T-helper 1 cell treated with Interleukin-12 subunit alpha and Interleukin-12 subunit beta and Interleukin-4 antibody, amounts not matched to agents 30 μg/mL and 1 μg/mL, for 36 hours (primary cell): ENCODE data around the gene ACSL1.

Source experiments
- H3K27ac Mint-ChIP-seq: one replicate; pipeline ENCODE4 v1.8.0; 2021; ENCODE audit warnings: mild to moderate bottlenecking, mixed read lengths
- H3K27me3 Mint-ChIP-seq: one replicate; pipeline ENCODE4 v1.8.0; 2021; ENCODE audit warnings: low read depth, mixed read lengths
- H3K36me3 Mint-ChIP-seq: one replicate; pipeline ENCODE4 v1.8.0; 2021; ENCODE audit warnings: low read depth, mixed read lengths
- H3K4me1 Mint-ChIP-seq: one replicate; pipeline ENCODE4 v1.8.0; 2021; ENCODE audit warnings: low read depth, mixed read lengths
- H3K4me3 Mint-ChIP-seq: one replicate; pipeline ENCODE4 v1.8.0; 2021; ENCODE audit warnings: mild to moderate bottlenecking, moderate library complexity, mixed read lengths
- H3K9me3 Mint-ChIP-seq: one replicate; pipeline ENCODE4 v1.8.0; 2021; ENCODE audit warnings: mixed read lengths

ACSL1 gene

DNA sequence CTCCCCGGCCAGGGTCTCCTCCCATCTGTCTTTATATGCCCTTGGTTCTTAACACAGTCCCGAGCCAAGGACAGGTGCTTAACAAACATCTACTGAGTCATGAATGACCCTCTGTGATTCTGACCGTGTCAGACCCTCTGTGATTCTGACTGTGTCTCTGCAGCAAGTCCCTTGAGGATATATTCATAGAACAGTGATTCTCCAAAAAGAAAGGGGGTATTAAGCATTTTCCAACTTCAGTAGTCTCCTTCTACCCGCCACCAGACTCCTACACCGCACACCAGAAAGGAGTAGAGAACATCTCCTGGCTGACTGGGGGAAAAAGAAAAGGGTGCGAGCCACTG is 13.6 kb downstream of the ACSL1 start:
- Mint-ChIP-seq H3K9me3 (no peaks in the 10 kb centered on the region), H3K27ac (no peak overlapping the region)

DNA sequence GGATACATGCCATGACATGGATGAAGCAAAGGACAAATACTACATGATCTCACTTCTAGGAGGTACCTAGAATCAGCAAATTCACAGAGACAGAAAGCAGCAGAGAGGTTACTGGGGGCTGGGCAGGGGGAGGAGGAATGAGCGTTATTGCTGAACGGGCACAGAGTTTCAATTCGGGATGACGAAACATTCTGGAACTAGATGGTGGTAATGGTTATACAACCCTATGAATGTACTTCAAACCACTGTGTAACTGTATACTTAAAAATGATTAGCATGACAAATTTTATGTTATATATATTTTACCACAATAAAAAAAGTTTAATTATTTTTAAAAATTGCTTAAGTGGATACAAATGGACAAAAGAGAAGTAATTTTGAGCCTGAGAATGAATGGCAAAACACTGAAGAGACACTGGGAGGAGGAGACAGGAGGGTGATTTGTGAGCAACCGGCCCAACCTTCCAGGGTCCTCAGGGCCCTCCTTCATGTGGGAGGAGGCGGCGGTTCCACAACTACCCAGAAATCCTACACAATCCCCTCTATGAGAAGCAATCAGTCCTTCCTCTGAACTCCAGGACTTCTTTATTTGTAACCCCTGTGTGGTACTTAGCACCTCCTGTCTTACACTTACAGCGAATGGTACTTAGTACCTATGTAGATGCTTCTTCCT is 14.1 kb downstream of the ACSL1 start:
- Mint-ChIP-seq H3K4me3 (no peak overlapping the region), H3K36me3 (peaks cover 9% of the 10 kb centered on the region), H3K27ac (no peak overlapping the region)

More for the DNA sequence above, 13.6 kb downstream of the ACSL1 start:
- Mint-ChIP-seq H3K36me3 (peaks cover 9% of the 10 kb centered on the region), H3K27me3 (no peaks in the 10 kb centered on the region), H3K4me3 (no peak overlapping the region), H3K4me1 (peaks cover 31% of the 10 kb centered on the region)

DNA sequence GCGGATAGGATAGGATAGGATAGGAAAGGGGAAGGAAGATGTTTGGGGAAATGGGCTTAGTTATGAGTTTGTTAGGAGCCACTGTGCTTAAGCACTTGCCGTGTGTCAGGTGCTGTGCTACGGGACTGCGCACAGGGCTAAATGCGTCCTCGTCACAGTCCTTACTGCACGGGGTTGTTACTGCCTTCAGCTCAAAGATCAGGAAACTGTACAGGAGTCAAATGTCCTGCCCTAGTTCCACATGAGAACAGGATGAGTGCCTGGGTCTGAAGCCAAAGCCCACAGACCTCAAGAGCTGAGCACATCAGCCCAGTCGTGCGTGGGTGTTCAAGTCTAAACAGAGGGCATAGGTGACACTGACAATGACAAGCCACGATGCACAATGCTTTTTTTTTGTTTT is 15.0 kb downstream of the ACSL1 start:
- Mint-ChIP-seq H3K4me3 (no peak overlapping the region), H3K36me3 (peaks cover 9% of the 10 kb centered on the region), H3K27ac (no peak overlapping the region), H3K9me3 (no peaks in the 10 kb centered on the region), H3K27me3 (no peaks in the 10 kb centered on the region), H3K4me1 (peaks cover 27% of the 10 kb centered on the region)

More for the DNA sequence above, 14.1 kb downstream of the ACSL1 start:
- Mint-ChIP-seq H3K27me3 (no peaks in the 10 kb centered on the region), H3K4me1 (peaks cover 28% of the 10 kb centered on the region), H3K9me3 (no peaks in the 10 kb centered on the region)

DNA sequence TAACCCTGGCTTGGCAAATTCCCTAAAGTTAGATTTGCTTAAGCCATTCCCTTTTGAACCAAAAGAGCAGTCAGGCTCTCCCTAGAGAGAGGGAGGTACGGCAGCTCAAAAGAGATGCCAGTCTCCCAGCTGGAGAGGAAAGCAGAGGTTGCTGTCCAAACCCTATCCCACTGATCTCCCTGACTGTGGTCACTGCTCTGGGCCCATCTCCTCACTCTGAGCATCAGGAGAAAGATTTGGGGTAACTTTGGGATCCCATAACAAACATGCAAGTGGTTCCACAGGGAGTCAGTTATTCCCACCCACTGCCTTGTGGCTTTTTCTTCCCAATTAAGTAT is 17.1 kb downstream of the ACSL1 start:
- H3K27ac Mint-ChIP-seq: no peak overlapping the region
- H3K4me1 Mint-ChIP-seq: peaks cover 18% of the 10 kb centered on the region
- H3K27me3 Mint-ChIP-seq: no peaks in the 10 kb centered on the region
- no peaks in the 10 kb centered on the region for H3K9me3 Mint-ChIP-seq
- no peak overlapping the region for H3K4me3 Mint-ChIP-seq
- H3K36me3 Mint-ChIP-seq: peaks cover 6% of the 10 kb centered on the region

DNA sequence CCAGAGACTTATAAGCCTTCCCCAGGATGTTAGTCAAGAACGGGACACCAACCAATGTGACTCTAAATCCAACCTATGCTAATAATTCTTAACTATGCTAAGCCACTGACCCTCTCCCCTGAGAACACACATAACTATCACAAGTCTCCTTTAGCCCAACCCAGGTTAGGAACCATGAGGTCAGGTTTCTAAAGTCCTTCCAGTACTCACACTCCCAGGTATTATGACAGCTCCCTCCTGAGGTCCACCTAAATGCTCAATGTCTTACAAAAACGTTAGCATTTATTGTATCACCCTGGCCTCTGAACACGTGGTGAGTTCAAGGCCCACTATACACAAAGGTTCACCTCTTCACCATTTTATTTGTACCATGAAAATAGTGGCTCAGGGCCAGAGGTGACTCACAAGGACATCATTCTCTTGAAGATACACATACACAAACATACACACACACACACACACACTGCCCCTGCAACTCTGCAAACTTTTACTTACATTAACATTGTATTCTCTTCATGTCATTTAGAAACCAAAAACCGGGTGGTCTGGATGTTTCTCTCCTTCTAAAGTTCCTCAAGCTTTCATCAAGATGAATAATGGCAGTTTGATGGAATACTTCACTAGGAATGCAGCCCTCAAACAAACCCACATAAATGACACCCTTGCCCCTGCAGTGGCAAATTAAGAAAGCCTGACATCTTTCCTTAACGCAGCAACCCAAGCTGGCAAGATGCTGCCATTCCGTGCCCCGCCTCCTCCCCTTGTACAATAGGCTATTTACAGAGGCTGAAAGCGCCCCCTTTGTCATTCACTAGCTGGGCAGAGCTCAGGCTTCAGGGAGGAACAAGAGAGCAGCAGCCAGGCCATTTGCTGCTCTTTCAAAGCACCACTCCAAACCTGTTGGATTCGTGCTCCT is 17.7 kb downstream of the ACSL1 start:
- peaks cover 18% of the 10 kb centered on the region for H3K4me1 Mint-ChIP-seq
- no peaks in the 10 kb centered on the region for H3K27me3 Mint-ChIP-seq
- no peak overlapping the region for H3K27ac Mint-ChIP-seq
- H3K4me3 Mint-ChIP-seq: no peak overlapping the region
- no peaks in the 10 kb centered on the region for H3K9me3 Mint-ChIP-seq
- peaks cover 3% of the 10 kb centered on the region for H3K36me3 Mint-ChIP-seq

DNA sequence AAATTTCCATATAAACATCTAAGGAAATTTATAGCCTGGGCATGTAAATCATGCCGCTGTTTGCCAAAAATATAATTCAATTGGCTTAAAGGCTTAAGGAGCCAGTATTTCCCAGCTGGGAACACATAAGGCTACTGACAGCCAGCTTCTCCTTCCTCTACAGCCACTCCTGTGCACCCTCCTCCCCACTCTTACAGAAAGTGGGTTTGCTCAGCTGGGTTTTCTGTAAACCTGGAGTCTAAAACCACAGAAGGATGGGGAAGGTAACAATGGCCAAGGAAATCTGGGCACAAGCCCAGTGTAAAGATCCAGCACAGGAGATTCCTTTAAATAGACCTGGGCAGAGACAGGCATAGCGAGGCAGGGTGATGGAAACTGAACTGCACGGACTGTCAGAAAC is 18.5 kb downstream of the ACSL1 start:
- Mint-ChIP-seq H3K27ac (no peak overlapping the region), H3K36me3 (peaks cover 10% of the 10 kb centered on the region), H3K27me3 (no peaks in the 10 kb centered on the region)

DNA sequence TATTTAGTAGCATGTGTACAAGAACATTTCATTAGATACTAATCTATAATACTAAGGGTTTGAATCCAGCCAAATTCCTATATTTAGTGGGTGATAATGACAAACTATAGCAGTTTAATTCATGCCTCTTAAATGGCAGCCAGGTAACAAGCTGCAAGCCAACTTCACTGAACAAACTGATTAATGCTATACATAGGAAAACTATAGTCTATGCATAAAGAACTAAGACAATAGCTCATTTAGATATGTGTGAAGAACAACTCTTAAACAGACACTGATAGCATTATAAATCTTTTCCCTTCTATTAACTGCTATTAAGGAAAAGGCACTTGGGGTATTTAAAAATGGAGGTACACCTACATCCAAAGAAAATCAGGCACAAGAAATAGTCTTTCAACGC is 19.1 kb downstream of the ACSL1 start:
- no peak overlapping the region for H3K27ac Mint-ChIP-seq
- peaks cover 25% of the 10 kb centered on the region for H3K4me1 Mint-ChIP-seq
- H3K36me3 Mint-ChIP-seq: peaks cover 10% of the 10 kb centered on the region
- H3K27me3 Mint-ChIP-seq: no peaks in the 10 kb centered on the region
- no peaks in the 10 kb centered on the region for H3K9me3 Mint-ChIP-seq
- H3K4me3 Mint-ChIP-seq: no peak overlapping the region

More for the DNA sequence above, 18.5 kb downstream of the ACSL1 start:
- H3K4me3 Mint-ChIP-seq: no peak overlapping the region
- no peaks in the 10 kb centered on the region for H3K9me3 Mint-ChIP-seq
- peaks cover 25% of the 10 kb centered on the region for H3K4me1 Mint-ChIP-seq

DNA sequence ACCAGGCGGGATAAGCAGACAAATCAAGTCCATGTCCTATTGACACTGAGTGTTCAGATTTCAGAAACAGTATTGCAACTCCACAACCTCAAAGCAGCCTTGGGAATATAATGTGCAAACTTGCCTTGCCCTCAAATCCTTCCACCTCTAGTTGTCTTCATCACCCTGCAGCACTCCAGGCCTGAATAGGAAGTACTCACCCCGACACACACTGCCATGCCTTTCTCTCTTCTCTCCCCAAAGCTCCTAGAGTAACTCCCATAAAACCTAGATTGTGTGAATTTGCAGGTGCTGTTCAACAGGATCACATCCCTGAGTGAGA is 19.6 kb downstream of the ACSL1 start:
- Mint-ChIP-seq H3K9me3 (no peaks in the 10 kb centered on the region), H3K36me3 (peaks cover 10% of the 10 kb centered on the region), H3K27ac (no peak overlapping the region), H3K27me3 (no peaks in the 10 kb centered on the region), H3K4me1 (peaks cover 22% of the 10 kb centered on the region), H3K4me3 (no peak overlapping the region)

DNA sequence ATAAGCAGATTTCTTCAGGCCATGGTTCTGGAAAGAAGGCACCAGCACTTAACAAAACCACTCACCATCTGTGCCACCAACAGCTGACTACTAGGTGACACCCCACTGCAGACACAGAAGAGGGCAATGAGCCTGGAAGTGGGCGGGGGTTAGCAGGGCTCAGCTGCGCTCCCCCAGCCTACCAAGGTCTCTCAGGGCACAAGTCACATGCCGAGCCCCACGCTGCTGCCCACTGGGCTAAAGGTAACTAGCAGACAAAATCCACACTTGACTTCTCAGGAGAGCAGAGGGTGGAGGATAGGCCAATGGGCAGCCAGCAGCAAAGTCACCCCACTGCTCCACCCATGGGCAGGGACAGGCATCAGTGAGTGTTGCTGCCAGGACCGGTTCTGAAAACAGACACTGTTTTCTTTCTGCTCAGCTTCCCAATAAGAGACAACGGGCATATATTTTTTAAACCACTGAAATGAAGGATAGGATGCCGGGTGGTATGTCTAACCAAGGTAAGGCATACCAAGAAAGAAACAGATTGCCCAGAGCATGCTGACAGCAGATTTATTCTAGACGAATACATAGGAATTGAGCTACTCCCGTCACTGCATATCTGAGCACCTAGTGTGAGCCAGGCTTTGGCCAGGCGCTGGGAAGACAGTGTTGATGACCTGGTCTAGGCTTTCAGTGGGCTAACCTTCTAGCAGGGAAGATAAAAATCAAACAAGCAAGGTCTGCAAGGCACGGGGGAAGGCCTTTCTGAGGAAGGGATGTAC is 20.1 kb downstream of the ACSL1 start:
- Mint-ChIP-seq H3K9me3 (no peaks in the 10 kb centered on the region), H3K36me3 (peaks cover 10% of the 10 kb centered on the region), H3K4me1 (peaks cover 22% of the 10 kb centered on the region), H3K27ac (no peak overlapping the region), H3K4me3 (no peak overlapping the region), H3K27me3 (no peaks in the 10 kb centered on the region)

DNA sequence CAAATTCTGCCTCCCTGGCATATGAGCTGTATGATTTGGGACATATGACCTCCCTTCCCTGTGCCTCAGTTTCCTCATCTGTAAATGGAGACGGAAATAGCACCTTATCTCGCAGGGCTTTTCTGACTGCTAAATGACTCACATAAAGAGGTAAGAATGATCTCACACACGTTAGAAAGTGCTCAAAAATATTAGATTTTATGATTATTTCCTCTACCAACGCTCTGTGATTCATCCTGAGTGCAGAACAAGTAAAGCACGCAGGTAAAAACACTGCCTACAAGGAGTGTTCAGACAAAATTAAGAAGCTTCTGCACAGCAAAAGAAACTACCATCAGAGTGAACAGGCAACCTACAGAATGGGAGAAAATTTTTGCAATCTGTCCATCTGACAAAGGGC is 21.1 kb downstream of the ACSL1 start:
- H3K27ac Mint-ChIP-seq: no peak overlapping the region
- H3K27me3 Mint-ChIP-seq: no peaks in the 10 kb centered on the region
- no peak overlapping the region for H3K4me3 Mint-ChIP-seq
- H3K9me3 Mint-ChIP-seq: no peaks in the 10 kb centered on the region
- H3K36me3 Mint-ChIP-seq: peaks cover 10% of the 10 kb centered on the region
- peaks cover 17% of the 10 kb centered on the region for H3K4me1 Mint-ChIP-seq

DNA sequence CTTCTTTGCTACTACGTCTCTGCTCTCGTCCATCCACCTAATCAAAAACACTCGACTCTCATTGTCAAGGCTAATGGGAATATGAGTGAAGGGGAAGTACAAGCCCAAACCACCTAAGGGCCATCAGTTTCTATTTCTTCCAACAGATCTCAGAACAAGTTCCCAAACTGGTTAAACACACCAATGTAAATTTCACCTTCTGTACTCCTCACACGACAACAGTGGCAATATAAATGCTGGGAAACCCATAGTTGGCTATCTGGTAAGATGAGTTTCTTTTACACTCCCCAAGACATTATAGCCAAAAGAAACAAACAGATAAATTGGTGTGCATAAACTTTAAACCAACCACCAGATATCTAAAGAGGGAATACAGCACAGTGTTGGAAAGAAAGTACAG is 21.9 kb downstream of the ACSL1 start:
- Mint-ChIP-seq H3K36me3 (peaks cover 12% of the 10 kb centered on the region), H3K9me3 (no peaks in the 10 kb centered on the region), H3K27ac (no peak overlapping the region)

DNA sequence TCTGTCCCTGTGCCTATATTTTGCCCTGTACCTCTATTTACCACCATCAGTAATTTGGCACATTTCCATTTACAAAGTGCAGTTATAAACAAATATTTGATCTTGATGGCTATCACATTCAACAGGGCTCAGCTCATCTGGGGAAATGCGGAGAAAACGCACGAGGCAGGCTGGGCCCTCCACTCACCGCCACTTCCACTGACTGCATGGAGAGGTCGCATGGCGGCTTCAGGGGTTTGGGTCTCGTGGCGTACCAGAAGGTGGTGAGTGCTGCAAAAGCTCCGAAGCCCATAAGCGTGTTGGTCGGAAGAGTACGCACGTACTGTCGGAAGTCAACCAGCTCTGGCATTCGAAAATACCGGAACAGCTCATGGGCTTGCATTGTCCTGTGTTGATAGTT is 22.6 kb downstream of the ACSL1 start:
- Mint-ChIP-seq H3K4me1 (peaks cover 17% of the 10 kb centered on the region), H3K27me3 (no peaks in the 10 kb centered on the region), H3K36me3 (peaks cover 12% of the 10 kb centered on the region), H3K4me3 (no peak overlapping the region), H3K9me3 (no peaks in the 10 kb centered on the region), H3K27ac (no peak overlapping the region)

More for the DNA sequence above, 21.9 kb downstream of the ACSL1 start:
- Mint-ChIP-seq H3K4me3 (no peak overlapping the region), H3K4me1 (peaks cover 17% of the 10 kb centered on the region), H3K27me3 (no peaks in the 10 kb centered on the region)

DNA sequence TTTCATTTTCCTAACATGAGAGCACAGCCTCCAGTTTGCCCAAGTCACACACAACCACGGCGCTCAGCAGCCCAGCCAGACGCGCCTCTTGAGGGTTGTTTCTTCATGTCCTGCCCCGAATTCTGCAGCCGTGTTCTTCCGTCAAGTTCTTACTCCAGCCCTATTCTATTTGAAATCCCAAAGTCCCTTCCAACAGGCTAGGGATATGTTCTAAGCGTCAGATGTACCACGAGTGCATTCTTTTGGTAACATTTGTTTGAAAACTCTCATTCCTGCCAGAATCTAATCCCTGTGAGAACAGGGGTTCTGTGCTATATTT is 23.1 kb downstream of the ACSL1 start:
- no peaks in the 10 kb centered on the region for H3K27me3 Mint-ChIP-seq

DNA sequence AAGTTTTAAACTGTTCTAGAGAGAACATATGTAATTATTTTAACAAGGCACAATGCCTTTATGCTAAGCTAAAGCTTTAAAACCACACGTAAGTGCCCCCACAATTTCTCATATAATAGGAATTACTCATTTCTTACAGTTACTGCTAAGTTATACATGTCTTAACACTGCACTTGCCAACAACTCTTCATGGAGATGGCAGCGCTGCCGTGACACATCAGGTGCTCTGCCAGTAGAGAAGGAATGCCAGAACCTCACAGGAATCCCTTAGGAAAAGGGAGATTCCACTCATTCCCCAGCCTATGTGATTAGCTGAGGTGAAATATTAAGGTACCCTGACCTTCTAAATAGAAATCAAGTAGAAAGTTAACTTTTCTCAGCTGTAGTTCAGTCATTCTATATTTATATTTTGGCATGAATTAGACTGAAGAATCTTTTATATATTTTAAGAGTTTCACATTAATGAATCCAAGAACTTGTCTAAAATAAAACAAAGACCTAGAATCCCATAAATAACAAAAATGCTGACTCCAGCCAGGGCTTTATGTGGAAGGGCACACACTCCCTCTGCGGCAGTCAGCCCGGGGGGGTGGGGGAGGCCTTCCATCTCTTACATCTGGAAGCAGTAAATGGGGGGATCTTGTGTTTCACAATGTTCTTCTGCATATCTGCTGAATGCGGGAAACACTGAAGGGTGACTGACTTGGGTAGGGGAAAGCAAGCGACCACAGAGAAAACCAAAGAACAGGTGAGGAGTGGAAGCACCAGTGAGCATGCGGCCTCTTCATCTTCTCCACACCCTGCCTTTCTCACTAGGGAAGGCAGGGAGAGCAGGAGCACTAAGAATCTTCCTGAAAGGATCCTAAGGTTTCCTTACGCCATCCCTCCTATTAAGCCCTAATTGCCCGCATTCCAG is 23.7 kb downstream of the ACSL1 start:
- Mint-ChIP-seq H3K4me3 (no peak overlapping the region), H3K4me1 (peaks cover 20% of the 10 kb centered on the region), H3K36me3 (peaks cover 18% of the 10 kb centered on the region), H3K27me3 (no peaks in the 10 kb centered on the region), H3K27ac (no peak overlapping the region), H3K9me3 (no peaks in the 10 kb centered on the region)

More for the DNA sequence above, 23.1 kb downstream of the ACSL1 start:
- no peaks in the 10 kb centered on the region for H3K9me3 Mint-ChIP-seq
- H3K27ac Mint-ChIP-seq: no peak overlapping the region
- H3K36me3 Mint-ChIP-seq: peaks cover 13% of the 10 kb centered on the region
- H3K4me1 Mint-ChIP-seq: peaks cover 16% of the 10 kb centered on the region
- H3K4me3 Mint-ChIP-seq: no peak overlapping the region
